Cardiac fibroblast (primary cell): ENCODE measurements around the gene GNG7.

Experiments used
- DNase-seq, 2 donors: peaks; one replicate each; pipeline versions ENCODE4 v3.0.0 to v3.0.0-alpha.2; 2010; ENCODE audit warnings: low read depth in 2 of 2
- H3K4me3 ChIP-seq, 2 donors: replicated peaks in 1 of 2; 1 replicate in 1 of 2; 2 replicates in 1 of 2; pipeline ENCODE4 v1.5.1; 2011; ENCODE audit warnings: low read depth in 2 of 2, low read length in 2 of 2, mild to moderate bottlenecking in 2 of 2, moderate library complexity in 1 of 2
- TF ChIP-seq, protein P1 (sequence below): IDR thresholded peaks from one replicate; pipeline ENCODE4 v1.5.1; 2011; ENCODE audit warnings: low read depth, mild to moderate bottlenecking, low read length, inconsistent platforms

Gene GNG7

DNA sequence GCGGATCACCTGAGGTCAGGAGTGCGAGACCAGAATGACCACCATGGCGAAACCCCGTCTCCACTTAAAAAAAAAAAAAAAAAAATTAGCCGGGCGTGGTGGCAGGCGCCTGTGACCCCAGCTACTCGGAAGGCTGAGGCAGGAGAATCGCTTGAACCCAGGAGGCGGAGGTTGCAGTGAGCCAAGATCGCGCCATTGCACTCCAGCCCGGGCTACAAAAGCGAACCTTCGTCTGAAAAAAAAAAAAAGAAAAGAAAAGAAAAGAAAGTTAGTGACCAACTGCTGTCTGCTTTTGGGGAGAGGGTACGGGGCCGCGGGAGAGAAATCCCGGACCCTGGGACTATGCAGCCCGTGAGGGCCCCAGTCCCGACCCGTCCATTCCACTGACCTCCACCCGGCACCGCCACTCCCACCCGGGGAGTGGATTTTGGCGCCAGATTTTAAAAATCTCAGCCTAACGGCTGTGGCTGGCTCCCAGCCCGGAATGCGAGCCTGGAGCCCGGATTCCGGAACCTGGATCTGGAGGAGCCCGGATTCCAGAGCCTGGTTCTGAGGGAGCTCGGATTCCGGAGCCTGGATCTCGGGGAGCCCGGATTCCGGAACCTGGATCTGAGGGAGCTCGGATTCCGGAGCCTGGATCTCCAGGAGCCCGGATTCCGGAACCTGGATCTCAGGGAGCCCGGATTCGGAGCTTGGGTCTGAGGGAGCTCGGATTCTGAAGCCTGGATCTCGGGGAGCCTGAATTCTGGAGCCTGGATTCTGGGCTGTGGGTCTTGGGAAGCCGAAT, 239.7 kb downstream of the GNG7 start:
- peak overlapping the region; percentile 76 to 84 for H3K4me3 ChIP-seq
- TF ChIP-seq, protein P1, sequence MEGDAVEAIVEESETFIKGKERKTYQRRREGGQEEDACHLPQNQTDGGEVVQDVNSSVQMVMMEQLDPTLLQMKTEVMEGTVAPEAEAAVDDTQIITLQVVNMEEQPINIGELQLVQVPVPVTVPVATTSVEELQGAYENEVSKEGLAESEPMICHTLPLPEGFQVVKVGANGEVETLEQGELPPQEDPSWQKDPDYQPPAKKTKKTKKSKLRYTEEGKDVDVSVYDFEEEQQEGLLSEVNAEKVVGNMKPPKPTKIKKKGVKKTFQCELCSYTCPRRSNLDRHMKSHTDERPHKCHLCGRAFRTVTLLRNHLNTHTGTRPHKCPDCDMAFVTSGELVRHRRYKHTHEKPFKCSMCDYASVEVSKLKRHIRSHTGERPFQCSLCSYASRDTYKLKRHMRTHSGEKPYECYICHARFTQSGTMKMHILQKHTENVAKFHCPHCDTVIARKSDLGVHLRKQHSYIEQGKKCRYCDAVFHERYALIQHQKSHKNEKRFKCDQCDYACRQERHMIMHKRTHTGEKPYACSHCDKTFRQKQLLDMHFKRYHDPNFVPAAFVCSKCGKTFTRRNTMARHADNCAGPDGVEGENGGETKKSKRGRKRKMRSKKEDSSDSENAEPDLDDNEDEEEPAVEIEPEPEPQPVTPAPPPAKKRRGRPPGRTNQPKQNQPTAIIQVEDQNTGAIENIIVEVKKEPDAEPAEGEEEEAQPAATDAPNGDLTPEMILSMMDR: no peak
- peak; percentile 96 to 98 for DNase-seq

DNA sequence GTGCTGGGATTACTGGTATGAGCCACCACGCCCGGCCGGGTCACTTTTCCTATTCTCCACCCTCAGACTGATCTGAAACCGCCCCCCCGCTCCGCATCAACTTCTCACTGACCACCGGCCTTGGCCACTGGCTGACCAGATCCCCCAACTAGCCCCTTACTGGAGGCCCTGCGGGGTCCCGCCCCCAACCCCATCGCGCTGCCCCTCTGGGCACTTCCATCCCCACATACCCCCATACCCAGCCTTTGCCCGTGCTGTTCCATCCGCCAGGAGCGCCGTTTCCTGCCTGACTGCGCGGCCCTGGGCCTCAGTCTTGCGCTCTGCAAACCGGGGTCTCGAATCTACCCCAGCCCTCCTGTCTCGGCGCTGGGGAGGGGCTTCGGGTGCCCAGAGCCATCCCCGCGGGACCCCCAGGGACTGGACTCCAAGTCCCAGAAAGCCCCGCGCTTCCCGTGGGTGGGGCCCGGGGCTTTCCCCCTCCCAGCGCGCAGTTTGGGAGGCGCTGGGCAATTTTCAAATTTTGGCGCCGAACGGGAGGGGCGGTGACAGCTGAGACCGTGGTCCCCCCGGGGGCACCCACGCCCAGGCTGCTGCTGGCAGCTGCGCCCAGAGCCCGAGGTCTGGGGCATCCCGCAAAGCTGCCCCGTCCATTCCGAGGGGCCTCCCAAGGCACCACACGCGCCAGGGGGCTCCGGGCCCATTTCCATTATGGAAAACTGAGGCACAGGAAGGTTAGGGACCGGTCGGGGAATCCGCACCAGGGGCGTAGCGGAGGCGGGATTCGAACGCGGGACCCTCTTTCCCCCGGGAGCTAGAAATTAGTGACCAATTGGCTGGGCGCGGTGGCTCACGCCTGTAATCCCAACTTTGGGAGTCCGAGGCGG, 240.5 kb downstream of the GNG7 start:
- peak overlapping the region; percentile 76 to 84 for H3K4me3 ChIP-seq
- TF ChIP-seq, protein P1: peak; percentile 39
- peak; percentile 73 for DNase-seq
